IPS DF 19.7 (cell line): ENCODE measurements around the gene NCBP1.
A peak's percentile ranks its signal among the peaks of the same experiment; 100 is the strongest.

Experiments
- DNase-seq: peaks from one replicate; pipeline ENCODE4 v3.0.0-alpha.2; 2013; ENCODE audit warnings: low read depth, low spot score

Gene NCBP1

GRCh38 chr9:97625620-97626019 lies 8.0 kb upstream of the NCBP1 start:
- no peak for DNase-seq

GRCh38 chr9:97627624-97628023 lies 6.0 kb upstream of the NCBP1 start:
- no peak for DNase-seq

- no peak for DNase-seq
These were observed 5.0 kb upstream of the NCBP1 start for GRCh38 chr9:97628668-97629067.

- no peak for DNase-seq
These were observed 4.5 kb upstream of the NCBP1 start for GRCh38 chr9:97629156-97629555.

- DNase-seq = no peak
These were observed 3.0 kb upstream of the NCBP1 start for GRCh38 chr9:97630591-97630990.

GRCh38 chr9:97632248-97632984 lies 1.2 kb upstream of the NCBP1 start:
- peak; percentile 38 for DNase-seq

- no peak for DNase-seq
These were observed 354 bp downstream of the NCBP1 start for GRCh38 chr9:97633859-97634490.

GRCh38 chr9:97635026-97635425 lies 1.4 kb downstream of the NCBP1 start:
- no peak for DNase-seq

- DNase-seq = no peak
These were observed 3.3 kb downstream of the NCBP1 start for GRCh38 chr9:97636903-97637302.

GRCh38 chr9:97638666-97639065 lies 5.0 kb downstream of the NCBP1 start:
- no peak for DNase-seq

GRCh38 chr9:97640325-97640724 lies 6.7 kb downstream of the NCBP1 start:
- DNase-seq = no peak

- no peak for DNase-seq
These were observed 12.1 kb downstream of the NCBP1 start for GRCh38 chr9:97645720-97646119.

- no peak for DNase-seq
These were observed 14.4 kb downstream of the NCBP1 start for GRCh38 chr9:97647996-97648395.

GRCh38 chr9:97651646-97652045 lies 18.0 kb downstream of the NCBP1 start:
- no peak for DNase-seq

- DNase-seq = no peak
These were observed 25.1 kb downstream of the NCBP1 start for GRCh38 chr9:97658707-97659106.

GRCh38 chr9:97659771-97660170 lies 26.1 kb downstream of the NCBP1 start:
- DNase-seq = no peak

- no peak for DNase-seq
These were observed 26.7 kb downstream of the NCBP1 start for GRCh38 chr9:97660340-97660739.

- DNase-seq = no peak
These were observed 27.2 kb downstream of the NCBP1 start for GRCh38 chr9:97660847-97661246.

- no peak for DNase-seq
These were observed 32.1 kb downstream of the NCBP1 start for GRCh38 chr9:97665742-97666141.

GRCh38 chr9:97666907-97667686 lies 33.5 kb downstream of the NCBP1 start:
- no peak for DNase-seq

GRCh38 chr9:97668485-97668884 lies 34.9 kb downstream of the NCBP1 start:
- DNase-seq = no peak

GRCh38 chr9:97670586-97670985 lies 37.0 kb downstream of the NCBP1 start:
- DNase-seq = no peak

- DNase-seq = no peak
These were observed 38.8 kb downstream of the NCBP1 start for GRCh38 chr9:97672403-97672802.
